Neuron (in vitro differentiated cells): Measurements from ENCODE around the gene EHBP1L1.
A peak's percentile ranks its signal among the peaks of the same experiment; 100 is the strongest.

ENCODE experiments used
- H2AFZ ChIP-seq: one replicate; pipeline ENCODE4 v1.6.1; 2013; ENCODE audit warnings: low read depth, mild to moderate bottlenecking, inconsistent platforms, low read length, moderate library complexity
- H3K27me3 ChIP-seq: one replicate; pipeline ENCODE4 v1.6.1; 2013; ENCODE audit warnings: low read length; ENCODE audit not compliant: insufficient read depth
- H3K36me3 ChIP-seq: one replicate; pipeline ENCODE4 v1.6.1; 2013; ENCODE audit warnings: low read length; ENCODE audit not compliant: insufficient read depth
- H3K4me1 ChIP-seq: one replicate; pipeline ENCODE4 v1.6.1; 2013; ENCODE audit warnings: low read length; ENCODE audit not compliant: insufficient read depth
- H3K4me3 ChIP-seq: 2 replicates; pipeline ENCODE4 v1.5.1; 2013; ENCODE audit warnings: mild to moderate bottlenecking, low read length, moderate library complexity
- H3K9me3 ChIP-seq: one replicate; pipeline ENCODE4 v1.6.1; 2013; ENCODE audit warnings: low read length

Gene EHBP1L1

GRCh38 chr11:65573391-65574079 lies 2.3 kb upstream of the EHBP1L1 start:
- Histone ChIP-seq H3K9me3 (no peaks in the 10 kb centered on the region), H2AFZ (no peak overlapping the region), H3K36me3 (peaks cover 12% of the 10 kb centered on the region), H3K27me3 (no peaks in the 10 kb centered on the region), H3K4me3 (peak overlapping the region; percentile 73), H3K4me1 (peaks cover 60% of the 10 kb centered on the region)

GRCh38 chr11:65574109-65574810 lies 1.6 kb upstream of the EHBP1L1 start:
- Histone ChIP-seq H3K9me3 (no peaks in the 10 kb centered on the region), H3K36me3 (peaks cover 12% of the 10 kb centered on the region), H3K27me3 (no peaks in the 10 kb centered on the region), H3K4me3 (peak overlapping the region; percentile 73), H3K4me1 (peaks cover 56% of the 10 kb centered on the region), H2AFZ (no peak overlapping the region)

GRCh38 chr11:65574811-65575567 lies 864 bp upstream of the EHBP1L1 start:
- H3K36me3 ChIP-seq: peaks cover 12% of the 10 kb centered on the region
- no peak overlapping the region for H2AFZ ChIP-seq
- H3K4me1 ChIP-seq: peaks cover 52% of the 10 kb centered on the region
- no peaks in the 10 kb centered on the region for H3K9me3 ChIP-seq
- H3K27me3 ChIP-seq: no peaks in the 10 kb centered on the region
- no peak overlapping the region for H3K4me3 ChIP-seq

GRCh38 chr11:65576232-65576866 lies 496 bp downstream of the EHBP1L1 start:
- Histone ChIP-seq H3K4me3 (no peak overlapping the region), H3K4me1 (peaks cover 43% of the 10 kb centered on the region), H3K27me3 (no peaks in the 10 kb centered on the region), H3K9me3 (no peaks in the 10 kb centered on the region), H2AFZ (no peak overlapping the region), H3K36me3 (peaks cover 12% of the 10 kb centered on the region)

GRCh38 chr11:65576867-65577755 lies 1.3 kb downstream of the EHBP1L1 start:
- no peaks in the 10 kb centered on the region for H3K27me3 ChIP-seq
- no peaks in the 10 kb centered on the region for H3K9me3 ChIP-seq
- peaks cover 35% of the 10 kb centered on the region for H3K4me1 ChIP-seq
- H3K36me3 ChIP-seq: peaks cover 12% of the 10 kb centered on the region
- no peak overlapping the region for H2AFZ ChIP-seq
- H3K4me3 ChIP-seq: no peak overlapping the region

GRCh38 chr11:65577756-65578109 lies 1.9 kb downstream of the EHBP1L1 start:
- H2AFZ ChIP-seq: no peak overlapping the region
- H3K36me3 ChIP-seq: peaks cover 12% of the 10 kb centered on the region
- H3K4me3 ChIP-seq: no peak overlapping the region
- no peaks in the 10 kb centered on the region for H3K27me3 ChIP-seq
- no peaks in the 10 kb centered on the region for H3K9me3 ChIP-seq
- H3K4me1 ChIP-seq: peaks cover 35% of the 10 kb centered on the region

- Histone ChIP-seq H3K36me3 (peaks cover 12% of the 10 kb centered on the region), H3K27me3 (no peaks in the 10 kb centered on the region)
Observed at GRCh38 chr11:65578134-65578533, 2.3 kb downstream of the EHBP1L1 start.

GRCh38 chr11:65578667-65579066 lies 2.8 kb downstream of the EHBP1L1 start:
- Histone ChIP-seq H3K9me3 (no peaks in the 10 kb centered on the region), H3K36me3 (peaks cover 9% of the 10 kb centered on the region), H2AFZ (no peak overlapping the region), H3K27me3 (no peaks in the 10 kb centered on the region), H3K4me3 (no peak overlapping the region), H3K4me1 (peaks cover 26% of the 10 kb centered on the region)

More at GRCh38 chr11:65578134-65578533, 2.3 kb downstream of the EHBP1L1 start:
- no peaks in the 10 kb centered on the region for H3K9me3 ChIP-seq
- H3K4me1 ChIP-seq: peaks cover 31% of the 10 kb centered on the region
- no peak overlapping the region for H3K4me3 ChIP-seq
- no peak overlapping the region for H2AFZ ChIP-seq

- Histone ChIP-seq H2AFZ (no peak overlapping the region), H3K9me3 (no peaks in the 10 kb centered on the region), H3K4me1 (peaks cover 23% of the 10 kb centered on the region), H3K27me3 (no peaks in the 10 kb centered on the region), H3K36me3 (peaks cover 7% of the 10 kb centered on the region), H3K4me3 (no peak overlapping the region)
Observed at GRCh38 chr11:65579291-65579690, 3.4 kb downstream of the EHBP1L1 start.

GRCh38 chr11:65580031-65580692 lies 4.3 kb downstream of the EHBP1L1 start:
- peaks cover 22% of the 10 kb centered on the region for H3K4me1 ChIP-seq
- peaks cover 2% of the 10 kb centered on the region for H3K36me3 ChIP-seq
- H3K4me3 ChIP-seq: no peak overlapping the region
- H2AFZ ChIP-seq: no peak overlapping the region
- no peaks in the 10 kb centered on the region for H3K9me3 ChIP-seq
- no peaks in the 10 kb centered on the region for H3K27me3 ChIP-seq

GRCh38 chr11:65580756-65581155 lies 4.9 kb downstream of the EHBP1L1 start:
- no peaks in the 10 kb centered on the region for H3K36me3 ChIP-seq
- no peaks in the 10 kb centered on the region for H3K27me3 ChIP-seq
- no peak overlapping the region for H3K4me3 ChIP-seq
- H3K4me1 ChIP-seq: peaks cover 22% of the 10 kb centered on the region
- H2AFZ ChIP-seq: no peak overlapping the region
- no peaks in the 10 kb centered on the region for H3K9me3 ChIP-seq

- H2AFZ ChIP-seq: no peak overlapping the region
- no peaks in the 10 kb centered on the region for H3K27me3 ChIP-seq
- H3K4me3 ChIP-seq: no peak overlapping the region
- no peaks in the 10 kb centered on the region for H3K9me3 ChIP-seq
- peaks cover 28% of the 10 kb centered on the region for H3K4me1 ChIP-seq
- H3K36me3 ChIP-seq: no peaks in the 10 kb centered on the region
Observed at GRCh38 chr11:65581928-65582327, 6.1 kb downstream of the EHBP1L1 start.
